ENCODE measurements around the gene DOLK. TPM values are rescaled to one million over a fixed set of nuclear protein-coding genes. Genes with fewer than 3 reads are reported as not detected.

The DOLK gene
- total RNA-seq, 1 experiment from 2014 or later, result 20.1 TPM

DNA sequence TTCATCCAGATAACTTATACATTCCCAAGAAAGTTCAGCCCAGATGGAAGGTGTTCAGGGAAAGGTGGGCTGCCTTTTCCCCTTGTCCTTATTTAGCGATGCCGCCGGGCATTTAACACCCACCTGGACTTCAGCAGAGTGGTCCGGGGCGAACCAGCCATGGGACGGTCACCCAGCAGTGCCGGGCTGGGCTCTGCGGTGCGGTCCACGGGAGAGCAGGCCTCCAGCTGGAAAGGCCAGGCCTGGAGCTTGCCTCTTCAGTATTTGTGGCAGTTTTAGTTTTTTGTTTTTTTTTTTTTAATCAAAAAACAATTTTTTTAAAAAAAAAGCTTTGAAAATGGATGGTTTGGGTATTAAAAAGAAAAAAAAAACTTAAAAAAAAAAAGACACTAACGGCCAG, 30.7 kb downstream of the DOLK start:
- no CpG with 5 or more reads among the region's 11 CpGs for WGBS (ENCODE audit: extremely low coverage, insufficient read length, low lambda C conversion rate)
- Histone ChIP-seq H3K14ac (ENCODE audit: insufficient read depth, low read length) (no peak overlapping the region), H2AK5ac (ENCODE audit: insufficient read length, low read length) (no peak overlapping the region), H3K27me3 (ENCODE audit: insufficient read depth, low read length) (no peaks in the 10 kb centered on the region), H3K56ac (ENCODE audit: insufficient read length, low read depth, low read length) (no peak overlapping the region), H2BK20ac (ENCODE audit: low read depth, low read length, poor library complexity, severe bottlenecking) (no peak overlapping the region), H3K9me3 (ENCODE audit: control insufficient read depth, low read depth, low read length) (no peaks in the 10 kb centered on the region), H3K9ac (ENCODE audit: extremely low read depth, insufficient read length, low read length) (no peak overlapping the region), H4K20me1 (ENCODE audit: control insufficient read depth, insufficient read depth, insufficient read length) (peaks cover 3% of the 10 kb centered on the region), H3K23me2 (ENCODE audit: insufficient read length, low read depth, low read length, poor library complexity, severe bottlenecking) (no peaks in the 10 kb centered on the region), H4K5ac (ENCODE audit: insufficient read length, low read depth, low read length) (no peak overlapping the region), H2BK12ac (ENCODE audit: insufficient read length, low read depth, low read length) (no peak overlapping the region), H3K18ac (ENCODE audit: insufficient read length, low read depth, low read length) (no peak overlapping the region), H3K27ac (ENCODE audit: insufficient read length, low read depth, low read length) (no peak overlapping the region), H2BK5ac (ENCODE audit: insufficient read length, low read length) (no peak overlapping the region), H3K23ac (ENCODE audit: insufficient read length, low read depth, low read length) (no peak overlapping the region), H3K4ac (ENCODE audit: low read depth, low read length) (no peak overlapping the region), H4K91ac (ENCODE audit: insufficient read length, low read depth, low read length) (no peak overlapping the region), H3K4me1 (ENCODE audit: insufficient read depth, low read length) (peaks cover 2% of the 10 kb centered on the region; the same call in 1 of the 2 replicates), H3K79me1 (ENCODE audit: insufficient read depth, low read depth, low read length, poor library complexity, severe bottlenecking) (peaks cover 3% of the 10 kb centered on the region), H3T11ph (ENCODE audit: low read length) (no peak overlapping the region), H2AFZ (ENCODE audit: low read length) (no peak overlapping the region), H2BK120ac (ENCODE audit: low read depth, low read length, poor library complexity, severe bottlenecking) (no peak overlapping the region), H3K79me2 (ENCODE audit: insufficient read depth, low read length) (no peaks in the 10 kb centered on the region; the same call in 1 of the 2 replicates), H2BK15ac (ENCODE audit: low read depth, low read length) (no peak overlapping the region), H3K4me2 (ENCODE audit: insufficient read depth, insufficient read length, low read length) (no peak overlapping the region), H4K8ac (replicated peaks; ENCODE audit: insufficient read length, low read depth, low read length) (no peak overlapping the region)
- Mint-ChIP-seq H3K27ac (peak overlapping the region in 1 of 3 experiments; percentile 11; a peak in 2 of 7 replicates), H3K36me3 (ENCODE audit: insufficient read depth in 1 of 3, low read depth in 3 of 3) (peaks cover 27 to 58% (median 40%) of the 10 kb centered on the region in 3 experiments; a peak in 6 of 7 replicates), H3K27me3 (ENCODE audit: low read depth) (no peaks in the 10 kb centered on the region), H3K4me1 (peaks cover 31 to 32% of the 10 kb centered on the region in 2 experiments), H3K9me3 (no peaks in the 10 kb centered on the region), H3K4me3 (no peak overlapping the region)
- TF ChIP-seq, protein P1, sequence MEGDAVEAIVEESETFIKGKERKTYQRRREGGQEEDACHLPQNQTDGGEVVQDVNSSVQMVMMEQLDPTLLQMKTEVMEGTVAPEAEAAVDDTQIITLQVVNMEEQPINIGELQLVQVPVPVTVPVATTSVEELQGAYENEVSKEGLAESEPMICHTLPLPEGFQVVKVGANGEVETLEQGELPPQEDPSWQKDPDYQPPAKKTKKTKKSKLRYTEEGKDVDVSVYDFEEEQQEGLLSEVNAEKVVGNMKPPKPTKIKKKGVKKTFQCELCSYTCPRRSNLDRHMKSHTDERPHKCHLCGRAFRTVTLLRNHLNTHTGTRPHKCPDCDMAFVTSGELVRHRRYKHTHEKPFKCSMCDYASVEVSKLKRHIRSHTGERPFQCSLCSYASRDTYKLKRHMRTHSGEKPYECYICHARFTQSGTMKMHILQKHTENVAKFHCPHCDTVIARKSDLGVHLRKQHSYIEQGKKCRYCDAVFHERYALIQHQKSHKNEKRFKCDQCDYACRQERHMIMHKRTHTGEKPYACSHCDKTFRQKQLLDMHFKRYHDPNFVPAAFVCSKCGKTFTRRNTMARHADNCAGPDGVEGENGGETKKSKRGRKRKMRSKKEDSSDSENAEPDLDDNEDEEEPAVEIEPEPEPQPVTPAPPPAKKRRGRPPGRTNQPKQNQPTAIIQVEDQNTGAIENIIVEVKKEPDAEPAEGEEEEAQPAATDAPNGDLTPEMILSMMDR (conservative IDR thresholded peaks at IDR 0.05), result no peak
- DNase-seq, result no peak
